HepG2 (cell line): ENCODE results near the gene SCGB3A1. TPM values are rescaled to one million over a fixed set of nuclear protein-coding genes. Genes with fewer than 3 reads are reported as not detected.

ENCODE experiments used
- ATAC-seq: fragments of 200-7000 bp; cut with Tn5 transposase; 3 replicates; pipeline ENCODE4 v1.9.1; 2020; ENCODE audit warnings: mild to moderate bottlenecking, moderate library complexity
- BruUV-seq: library from RNA; stranded (reverse); fragments of 400-500 nt; replicated peaks from 2 replicates; lab custom pipeline; 2021; lab: Mats Ljungman, UMichigan
- CTCF ChIA-PET: fragments of 300-600 bp; formaldehyde crosslinking; extraction: SDS; loops from one replicate; lab custom pipeline; 2021; ENCODE audit warnings: low total read pairs, inconsistent platforms, low intra/inter-chr PET ratio; lab: Yijun Ruan, JAX
- POLR2A ChIA-PET: fragments of 350-600 bp; sonication (Branson Sonifier 250); formaldehyde crosslinking; loops from one replicate; lab custom pipeline; 2020; ENCODE audit warnings: antibody characterized with exemption, inconsistent platforms; lab: Yijun Ruan, JAX
- DNase-seq: peaks from one replicate; pipeline ENCODE4 v3.0.0-alpha.2; 2015; ENCODE audit warnings: low spot score
- FAIRE-seq: peaks from 3 replicates; lab custom pipeline; 2011; peaks lifted over from hg19 to GRCh38; lab: Jason Lieb, UNC
- H2AFZ ChIP-seq: one replicate; pipeline ENCODE4 v1.6.1; 2011; ENCODE audit warnings: low read length, inconsistent platforms
- H3K27ac ChIP-seq: fragments of 300-600 bp; 3 replicates; pipeline ENCODE4 v1.8.0; 2011; ENCODE audit warnings: mixed run types, mild to moderate bottlenecking, mixed read lengths, low read length, inconsistent platforms; ENCODE audit not compliant: insufficient read depth; ENCODE audit errors: extremely low read length
- H3K27me3 ChIP-seq, 2 experiments: fragments of 200-600 bp in 1 of 2; 2 replicates in 1 of 2; 3 replicates in 1 of 2; pipeline versions ENCODE4 v1.6.0 to v1.8.0; 2011; ENCODE audit warnings: low read length in 2 of 2, mild to moderate bottlenecking in 2 of 2, moderate library complexity in 2 of 2, inconsistent platforms in 1 of 2; ENCODE audit not compliant: insufficient read depth in 2 of 2, control insufficient read depth in 1 of 2
- H3K36me3 ChIP-seq, 2 experiments: fragments of 200-600 bp in 1 of 2; replicated peaks in 1 of 2; 2 replicates in 1 of 2; 3 replicates in 1 of 2; pipeline versions ENCODE4 v1.5.1 to v1.8.0; 2011; ENCODE audit warnings: low read length in 2 of 2, inconsistent platforms in 1 of 2; ENCODE audit not compliant: insufficient read depth in 2 of 2, control insufficient read depth in 1 of 2
- H3K4me1 ChIP-seq: 2 replicates; pipeline ENCODE4 v1.5.1; 2012; ENCODE audit warnings: low read length, inconsistent platforms; ENCODE audit not compliant: insufficient read depth
- H3K4me2 ChIP-seq: 2 replicates; pipeline ENCODE4 v1.6.0; 2011; ENCODE audit warnings: low read depth, low read length, inconsistent platforms
- H3K4me3 ChIP-seq, 3 experiments: fragments of 200-600 bp in 1 of 3; sonication (generic), shearing (Covaris generic) in 1 of 3; replicated peaks in 1 of 3; 2 replicates each; pipeline ENCODE4 v1.5.1; 2011 to 2016; ENCODE audit warnings: low read length in 3 of 3, inconsistent platforms in 2 of 3, low read depth in 2 of 3, mild to moderate bottlenecking in 2 of 3, control low read depth in 1 of 3, mixed read lengths in 1 of 3; ENCODE audit not compliant: insufficient read depth in 1 of 3
- H3K79me2 ChIP-seq: one replicate; pipeline ENCODE4 v1.6.1; 2011; ENCODE audit warnings: low read length, inconsistent platforms; ENCODE audit not compliant: insufficient read depth
- H3K9ac ChIP-seq: 2 replicates; pipeline ENCODE4 v1.6.0; 2011; ENCODE audit warnings: mild to moderate bottlenecking, low read depth, low read length, inconsistent platforms; ENCODE audit not compliant: insufficient read depth
- H3K9me3 ChIP-seq: 2 replicates; pipeline ENCODE4 v1.5.1; 2012; ENCODE audit warnings: mild to moderate bottlenecking, low read length
- H4K20me1 ChIP-seq: 2 replicates; pipeline ENCODE4 v1.6.0; 2011; ENCODE audit warnings: inconsistent platforms, mild to moderate bottlenecking, low read length, moderate library complexity; ENCODE audit not compliant: insufficient read depth
- HNRNPUL1 ChIP-seq: fragments of 200-400 bp; formaldehyde crosslinking; IDR thresholded peaks from 2 replicates; pipeline ENCODE4 v1.6.1; 2017; ENCODE audit warnings: low read depth, mild to moderate bottlenecking, low read length, moderate library complexity
- ZNF235 ChIP-seq: sonication (generic); formaldehyde crosslinking; IDR thresholded peaks from 2 replicates; pipeline ENCODE4 v1.8.1; 2023; ENCODE audit warnings: mild to moderate bottlenecking, missing genetic modification reagents, borderline replicate concordance
- WGBS: methylation state at CpG from one replicate; pipeline ENCODE4 v1.1.6; 2017; ENCODE audit warnings: low lambda C conversion rate; 5-methylcytosine and 5-hydroxymethylcytosine counted together
- in situ Hi-C: cut with HindIII; loops from 2 replicates; pipeline ENCODE4 v1.10.0; 2017; ENCODE audit warnings: low pct_unique_long_range_greater_than_20kb; ENCODE audit not compliant: extremely low pct_ligation_motif_present
- intact Hi-C: fragments of 100-400 bp; cut with micrococcal nuclease; formaldehyde crosslinking; loops from one replicate; pipeline ENCODE4 v1.10.0; 2022; ENCODE audit not compliant: unreplicated experiment
- polyA plus RNA-seq, 8 experiments: library from polyadenylated mRNA; depleted of rRNA in 3 of 8; stranded (reverse) in 7 of 8; unstranded in 1 of 8; fragments of >200 nt; fragmentation: Illumina TruSeq in 4 of 8; extraction: Trizol in 4 of 8; gene quantifications; 2 replicates each; pipeline versions ENCODE4 v1.2.1 to v1.2.3, GENCODE V29; 2011 to 2016; ENCODE audit warnings: low read depth in 4 of 8, missing spikeins in 1 of 8, mixed read lengths in 1 of 8; ENCODE audit not compliant: insufficient read depth in 1 of 8
- total RNA-seq, 5 experiments: library from RNA; depleted of rRNA; stranded (reverse); fragments of >200 nt; fragmentation: Illumina TruSeq; extraction: Trizol; gene quantifications; 2 replicates each; pipeline ENCODE4 v1.2.3, GENCODE V29; 2016; ENCODE audit warnings: low read depth in 1 of 5
- TF ChIP-seq, protein P1 (sequence below): sonication (generic); formaldehyde crosslinking; IDR thresholded peaks from 2 replicates; pipeline ENCODE4 v1.8.0; 2022; ENCODE audit warnings: mild to moderate bottlenecking, missing genetic modification reagents
- TF ChIP-seq, protein P2 (sequence below): sonication (generic); formaldehyde crosslinking; IDR thresholded peaks from 2 replicates; pipeline ENCODE4; 2020; ENCODE audit warnings: missing genetic modification reagents, mild to moderate bottlenecking, borderline replicate concordance
- TF ChIP-seq, protein P3 (sequence below): sonication (generic); formaldehyde crosslinking; IDR thresholded peaks from 2 replicates; pipeline ENCODE4 v1.5.0; 2020; ENCODE audit warnings: missing genetic modification reagents

The SCGB3A1 gene
- total and polyA plus RNA-seq, 2 of the 13 experiments (the other 11 are each of a cell fraction or from before 2014, with no cell fraction given): not detected

- 93% methylated on average over 2 of the region's 2 CpGs for WGBS
- in situ Hi-C loops: no loop called here
Measured at GRCh38 chr5:180557217-180557809, 34.0 kb downstream of the SCGB3A1 start.

More at GRCh38 chr5:180557217-180557809, 34.0 kb downstream of the SCGB3A1 start:
- intact Hi-C loops: no loop called here
- Histone ChIP-seq H2AFZ (no peak overlapping the region), H4K20me1 (peaks cover 3% of the 10 kb centered on the region; the same call in 1 of the 2 replicates), H3K9me3 (no peaks in the 10 kb centered on the region), H3K27ac (no peak overlapping the region), H3K79me2 (peaks cover 11% of the 10 kb centered on the region), H3K36me3 (peaks cover 8 to 52% of the 10 kb centered on the region in 2 experiments), H3K27me3 (no peaks in the 10 kb centered on the region), H3K4me1 (no peaks in the 10 kb centered on the region), H3K4me2 (no peak overlapping the region), H3K9ac (no peak overlapping the region), H3K4me3 (no peak overlapping the region)
- no peak for DNase-seq
- ChIA-PET CTCF (no interaction called here), POLR2A (no interaction called here)
- ATAC-seq: no peak
- no TSS peak for BruUV-seq
- TF ChIP-seq, protein P1, sequence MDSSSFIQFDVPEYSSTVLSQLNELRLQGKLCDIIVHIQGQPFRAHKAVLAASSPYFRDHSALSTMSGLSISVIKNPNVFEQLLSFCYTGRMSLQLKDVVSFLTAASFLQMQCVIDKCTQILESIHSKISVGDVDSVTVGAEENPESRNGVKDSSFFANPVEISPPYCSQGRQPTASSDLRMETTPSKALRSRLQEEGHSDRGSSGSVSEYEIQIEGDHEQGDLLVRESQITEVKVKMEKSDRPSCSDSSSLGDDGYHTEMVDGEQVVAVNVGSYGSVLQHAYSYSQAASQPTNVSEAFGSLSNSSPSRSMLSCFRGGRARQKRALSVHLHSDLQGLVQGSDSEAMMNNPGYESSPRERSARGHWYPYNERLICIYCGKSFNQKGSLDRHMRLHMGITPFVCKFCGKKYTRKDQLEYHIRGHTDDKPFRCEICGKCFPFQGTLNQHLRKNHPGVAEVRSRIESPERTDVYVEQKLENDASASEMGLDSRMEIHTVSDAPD (CRISPR knock-in tag): no peak
- TF ChIP-seq, protein P2, sequence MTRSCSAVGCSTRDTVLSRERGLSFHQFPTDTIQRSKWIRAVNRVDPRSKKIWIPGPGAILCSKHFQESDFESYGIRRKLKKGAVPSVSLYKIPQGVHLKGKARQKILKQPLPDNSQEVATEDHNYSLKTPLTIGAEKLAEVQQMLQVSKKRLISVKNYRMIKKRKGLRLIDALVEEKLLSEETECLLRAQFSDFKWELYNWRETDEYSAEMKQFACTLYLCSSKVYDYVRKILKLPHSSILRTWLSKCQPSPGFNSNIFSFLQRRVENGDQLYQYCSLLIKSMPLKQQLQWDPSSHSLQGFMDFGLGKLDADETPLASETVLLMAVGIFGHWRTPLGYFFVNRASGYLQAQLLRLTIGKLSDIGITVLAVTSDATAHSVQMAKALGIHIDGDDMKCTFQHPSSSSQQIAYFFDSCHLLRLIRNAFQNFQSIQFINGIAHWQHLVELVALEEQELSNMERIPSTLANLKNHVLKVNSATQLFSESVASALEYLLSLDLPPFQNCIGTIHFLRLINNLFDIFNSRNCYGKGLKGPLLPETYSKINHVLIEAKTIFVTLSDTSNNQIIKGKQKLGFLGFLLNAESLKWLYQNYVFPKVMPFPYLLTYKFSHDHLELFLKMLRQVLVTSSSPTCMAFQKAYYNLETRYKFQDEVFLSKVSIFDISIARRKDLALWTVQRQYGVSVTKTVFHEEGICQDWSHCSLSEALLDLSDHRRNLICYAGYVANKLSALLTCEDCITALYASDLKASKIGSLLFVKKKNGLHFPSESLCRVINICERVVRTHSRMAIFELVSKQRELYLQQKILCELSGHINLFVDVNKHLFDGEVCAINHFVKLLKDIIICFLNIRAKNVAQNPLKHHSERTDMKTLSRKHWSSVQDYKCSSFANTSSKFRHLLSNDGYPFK (CRISPR knock-in tag): no peak
- no peak for TF ChIP-seq ZNF235 (CRISPR knock-in tag)
- TF ChIP-seq, protein P3, sequence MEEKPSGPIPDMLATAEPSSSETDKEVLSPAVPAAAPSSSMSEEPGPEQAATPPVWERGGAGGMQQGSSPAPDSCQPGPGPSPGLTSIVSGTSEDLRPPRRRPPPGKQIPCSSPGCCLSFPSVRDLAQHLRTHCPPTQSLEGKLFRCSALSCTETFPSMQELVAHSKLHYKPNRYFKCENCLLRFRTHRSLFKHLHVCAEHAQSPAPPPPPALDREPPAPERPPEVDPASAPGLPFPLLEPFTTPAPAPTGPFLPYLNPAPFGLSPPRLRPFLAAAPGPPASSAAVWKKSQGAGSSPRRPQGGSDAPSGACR (CRISPR knock-in tag): no peak
- no peak for TF ChIP-seq HNRNPUL1
- FAIRE-seq: no peak
